GM18868 (cell line): ENCODE measurements around the gene ACTA1.
"Not testable (repeated sequence)": the region's sequence is repeated elsewhere in the genome, so short reads cannot be mapped to it uniquely, and the experiment has no call there.

Source experiments
- ATAC-seq: cut with Tn5 transposase; IDR thresholded peaks from one replicate; pipeline ENCODE4 v1.9.1; 2021; ENCODE audit warnings: mild to moderate bottlenecking, moderate library complexity; ENCODE audit not compliant: unreplicated experiment

ACTA1 gene

DNA sequence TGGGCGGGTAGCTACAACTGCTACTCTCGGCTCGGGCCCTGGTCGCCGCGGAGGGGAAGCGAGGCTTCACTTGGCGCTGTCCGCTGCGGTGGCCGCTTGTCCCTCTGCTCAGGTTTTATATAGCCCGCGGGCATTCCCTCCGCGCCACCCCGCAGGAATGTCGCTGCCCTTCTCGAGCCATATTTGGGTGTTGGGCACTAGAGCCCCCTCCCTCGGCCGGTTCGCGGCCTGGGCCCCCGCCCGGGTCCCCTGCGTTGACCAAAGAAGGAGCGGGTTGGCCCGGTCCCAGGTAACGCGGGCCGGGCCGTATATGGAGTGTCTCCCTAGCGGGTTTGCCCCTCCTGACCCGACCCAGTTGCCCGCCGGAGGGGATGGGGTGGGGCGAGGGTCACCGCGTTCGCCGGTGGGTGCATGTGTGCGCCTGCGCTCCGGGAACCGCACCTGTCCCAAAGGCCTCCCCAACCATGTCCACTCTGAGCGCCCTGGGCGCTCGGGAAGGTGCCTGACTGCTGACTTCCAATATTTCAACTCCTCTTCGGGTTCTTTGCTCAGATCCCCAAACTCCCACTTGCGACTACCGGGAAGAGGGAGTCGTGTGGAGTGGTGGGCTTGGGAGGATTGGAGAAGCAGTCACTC, at the start of gene ACTA1:
ACTA1 (minus strand) TSS at position 90 of the 636 bp plus-strand sequence. CDS start 979 bp downstream, outside the sequence.
- ATAC-seq = no peak

DNA sequence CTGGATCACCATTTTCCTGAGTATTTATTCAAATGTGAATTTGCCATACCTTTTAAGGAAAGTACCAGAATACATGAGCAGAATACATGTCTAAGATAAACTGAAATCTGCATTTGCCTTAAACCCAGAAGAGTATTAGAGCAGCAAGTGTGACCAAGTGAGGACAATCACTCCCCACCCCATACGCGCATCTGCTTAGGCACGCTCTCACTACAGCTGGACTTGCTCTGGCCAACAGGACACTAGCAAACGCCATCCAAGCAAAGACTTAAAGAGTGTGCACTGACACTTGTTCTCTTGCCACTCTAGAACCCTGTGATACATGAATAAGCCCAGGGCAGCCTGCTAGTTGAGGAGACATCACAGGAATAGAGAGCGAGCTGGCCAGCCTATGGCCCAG, 48.6 kb upstream of the ACTA1 start:
- no peak for ATAC-seq

DNA sequence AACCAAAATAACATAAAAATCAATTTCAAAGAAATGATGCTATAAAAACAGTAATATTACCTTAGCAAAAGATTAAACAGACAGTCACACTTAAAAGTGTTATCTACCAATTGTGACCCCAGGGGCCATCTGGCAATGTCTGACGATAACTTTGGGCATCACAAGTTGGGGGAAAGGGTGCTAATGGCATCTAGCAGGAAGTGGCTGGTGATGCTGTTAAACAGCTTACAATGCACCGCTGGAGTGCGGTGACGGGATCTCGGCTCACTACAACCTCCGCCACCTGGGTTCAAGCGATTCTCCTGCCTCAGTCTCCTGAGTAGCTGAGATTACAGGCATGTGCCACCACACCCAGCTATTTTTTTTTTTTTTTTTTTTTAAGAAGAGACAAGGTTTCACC, 46.6 kb upstream of the ACTA1 start:
- ATAC-seq = no peak

DNA sequence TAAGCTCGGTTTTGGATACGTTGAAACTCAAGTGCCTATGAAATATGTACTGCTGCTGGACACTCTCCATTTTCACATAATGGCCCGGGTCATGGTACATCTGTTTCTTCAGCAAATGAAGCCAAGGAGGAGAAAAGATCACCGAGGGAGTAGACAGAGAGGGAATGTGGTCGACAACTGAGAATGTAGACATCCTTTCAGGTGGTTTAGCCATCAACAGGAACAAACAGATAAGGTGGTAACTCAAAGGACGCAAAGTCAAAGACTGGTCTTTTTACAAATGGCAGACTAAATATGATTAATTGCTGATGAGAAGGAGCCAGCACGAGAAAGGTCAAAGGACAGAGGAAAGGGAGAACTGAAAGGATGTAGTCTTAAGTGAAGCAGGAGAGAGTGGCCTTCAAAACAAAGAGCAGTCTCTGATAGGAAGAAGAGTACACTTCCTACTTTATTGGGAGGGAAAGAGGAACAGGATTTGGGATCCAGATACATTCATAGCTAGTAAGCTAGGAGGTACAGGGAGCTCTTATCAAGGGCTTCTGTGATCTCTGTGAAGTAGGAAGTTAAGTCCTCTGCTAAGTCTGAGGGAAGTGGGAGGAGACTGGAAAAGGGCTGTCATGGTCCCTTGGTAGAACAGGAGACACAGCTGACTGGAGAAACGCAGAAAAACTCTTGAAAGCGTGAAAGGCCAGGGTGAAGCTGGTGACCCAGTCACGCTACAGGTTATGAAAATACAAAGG, 45.9 kb upstream of the ACTA1 start:
- ATAC-seq = peak; percentile 64

DNA sequence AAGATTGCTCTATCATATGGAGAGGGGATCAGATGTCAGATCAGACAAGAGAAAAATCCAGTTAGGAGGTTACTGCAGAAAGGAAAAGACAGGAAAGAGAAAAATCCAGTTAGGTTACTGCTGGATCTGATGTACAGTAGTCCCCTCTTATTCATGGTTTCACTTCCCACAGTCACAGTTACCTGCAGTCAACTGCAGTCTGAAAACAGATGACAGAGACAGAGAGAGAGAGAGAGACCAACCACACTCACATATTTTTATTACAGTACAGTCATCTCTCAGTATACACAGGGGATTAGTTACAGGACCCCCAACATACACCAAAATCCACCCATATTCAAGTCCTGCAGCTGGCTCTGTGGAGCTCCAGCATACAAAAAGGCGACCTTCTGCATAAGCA, 45.0 kb upstream of the ACTA1 start:
- ATAC-seq = peak; percentile 82

DNA sequence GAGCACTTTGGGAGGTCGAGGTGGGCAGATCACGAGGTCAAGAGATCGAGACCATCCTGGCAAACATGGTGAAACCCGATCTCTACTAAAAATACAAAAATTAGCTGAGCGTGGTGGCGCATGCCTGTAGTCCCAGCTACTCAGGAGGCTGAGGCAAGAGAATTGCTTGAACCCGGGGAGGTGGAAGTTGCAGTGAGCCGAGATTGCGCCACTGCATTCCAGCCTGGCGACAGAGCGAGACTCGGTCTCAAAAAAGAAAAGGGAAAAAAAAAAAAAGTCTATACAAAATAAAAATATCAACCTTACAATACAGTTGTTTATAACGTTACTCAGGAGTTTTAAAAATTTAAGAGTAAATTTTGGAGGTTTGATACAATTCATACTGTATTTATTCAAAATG, 42.0 kb upstream of the ACTA1 start:
- ATAC-seq = not testable (repeated sequence)

DNA sequence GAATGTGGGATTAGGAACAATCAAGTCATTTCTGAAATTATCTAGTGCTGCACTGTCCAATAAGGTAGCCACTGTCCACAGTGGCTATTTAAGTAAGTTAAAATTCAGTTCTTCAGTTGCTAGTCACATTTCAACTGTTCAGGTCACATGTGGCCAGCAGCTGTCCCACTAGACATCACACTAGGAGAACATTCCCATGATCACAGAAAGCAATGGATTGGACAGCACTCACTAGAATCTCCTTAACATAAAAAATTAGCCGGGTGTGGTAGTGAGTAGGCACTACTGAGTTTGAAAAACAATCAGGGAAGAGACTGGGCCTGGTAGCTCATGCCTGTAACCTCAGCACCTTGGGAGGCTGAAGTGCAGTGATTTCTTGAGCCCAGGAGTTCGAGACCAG, 40.6 kb upstream of the ACTA1 start:
- ATAC-seq = no peak

DNA sequence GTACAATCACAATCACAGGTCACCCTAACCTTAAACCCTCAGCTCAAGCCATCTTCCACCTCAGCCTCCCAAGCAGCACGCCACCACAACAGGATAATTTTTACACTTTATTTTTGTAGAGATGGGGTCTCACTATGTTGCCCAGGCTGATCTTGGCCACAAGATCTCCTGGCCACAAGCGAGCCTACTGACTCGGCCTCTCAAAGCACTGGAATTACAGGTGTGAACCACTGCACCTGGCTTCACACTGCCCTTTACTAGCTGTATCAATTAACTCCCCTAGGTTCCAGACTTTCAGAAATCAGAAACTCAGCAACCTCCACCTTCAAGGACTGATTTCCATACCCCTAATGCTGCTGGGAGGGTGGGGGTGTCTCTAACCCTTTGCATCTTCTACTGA, 37.3 kb upstream of the ACTA1 start:
- no peak for ATAC-seq

DNA sequence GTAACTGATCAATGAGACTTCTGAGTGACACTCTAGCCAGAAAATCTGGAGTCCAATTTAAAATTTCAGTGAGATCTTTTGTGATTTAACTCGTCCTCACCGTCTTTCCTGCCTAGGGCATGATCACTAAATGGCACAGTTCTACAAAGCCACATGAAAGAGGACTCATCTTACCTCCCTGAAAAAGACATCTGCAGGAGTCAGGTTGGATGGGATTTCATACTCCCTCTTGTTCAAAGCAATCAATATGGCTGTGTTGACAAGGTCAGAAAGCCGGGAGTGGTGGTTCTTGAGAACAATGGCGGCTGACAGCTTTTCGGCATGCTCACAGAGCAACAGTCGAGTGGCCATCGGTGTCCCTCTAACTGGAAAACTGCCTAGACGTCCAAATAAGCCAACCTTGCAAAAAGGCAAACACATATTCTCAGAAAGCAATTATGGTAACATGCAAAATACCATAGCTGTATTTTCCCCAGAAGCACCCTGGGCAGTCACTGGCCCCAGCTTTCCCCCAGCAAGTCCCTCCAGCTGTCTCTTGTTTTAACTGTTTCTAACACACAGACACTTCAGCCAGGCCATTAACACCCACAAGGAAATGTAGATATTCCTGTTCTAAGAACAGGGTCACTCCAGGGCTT, 36.6 kb upstream of the ACTA1 start:
- ATAC-seq = no peak

DNA sequence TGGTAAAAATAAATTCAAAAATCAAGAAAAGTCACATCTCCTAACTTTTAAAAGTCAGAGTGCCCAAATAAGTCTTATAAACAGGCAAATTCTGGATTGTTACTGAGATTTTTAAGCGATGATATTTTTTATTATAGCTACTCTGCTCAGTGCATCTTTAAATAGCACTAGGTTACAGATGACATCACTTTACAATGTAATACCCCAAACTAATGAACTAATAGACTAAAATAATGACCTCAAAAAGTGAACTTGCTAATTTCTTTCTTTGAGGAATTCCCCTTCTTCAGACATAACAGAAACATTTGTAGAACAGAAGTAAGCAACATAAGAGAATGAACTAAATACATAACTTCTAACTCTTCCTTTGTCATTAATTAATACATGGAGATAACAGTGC, 33.0 kb upstream of the ACTA1 start:
- no peak for ATAC-seq

DNA sequence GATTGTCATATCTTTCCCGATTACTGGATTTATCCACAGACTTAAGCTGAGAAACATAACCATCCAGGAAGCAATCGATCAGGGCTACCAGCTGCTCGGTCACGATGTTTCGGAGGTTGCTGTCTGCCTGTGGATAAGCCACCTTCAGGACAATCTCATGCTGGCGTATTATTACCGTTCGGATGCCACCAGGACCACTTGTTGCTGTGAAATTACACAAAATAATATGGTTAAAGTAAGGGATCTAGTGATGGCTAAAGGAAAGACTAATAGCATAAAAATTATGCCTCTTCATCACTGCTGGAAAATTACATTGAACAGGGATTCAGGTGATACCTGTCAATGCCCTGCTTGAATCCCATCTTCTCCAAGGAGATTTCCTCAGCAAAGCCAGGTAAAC, 30.8 kb upstream of the ACTA1 start:
- no peak for ATAC-seq

DNA sequence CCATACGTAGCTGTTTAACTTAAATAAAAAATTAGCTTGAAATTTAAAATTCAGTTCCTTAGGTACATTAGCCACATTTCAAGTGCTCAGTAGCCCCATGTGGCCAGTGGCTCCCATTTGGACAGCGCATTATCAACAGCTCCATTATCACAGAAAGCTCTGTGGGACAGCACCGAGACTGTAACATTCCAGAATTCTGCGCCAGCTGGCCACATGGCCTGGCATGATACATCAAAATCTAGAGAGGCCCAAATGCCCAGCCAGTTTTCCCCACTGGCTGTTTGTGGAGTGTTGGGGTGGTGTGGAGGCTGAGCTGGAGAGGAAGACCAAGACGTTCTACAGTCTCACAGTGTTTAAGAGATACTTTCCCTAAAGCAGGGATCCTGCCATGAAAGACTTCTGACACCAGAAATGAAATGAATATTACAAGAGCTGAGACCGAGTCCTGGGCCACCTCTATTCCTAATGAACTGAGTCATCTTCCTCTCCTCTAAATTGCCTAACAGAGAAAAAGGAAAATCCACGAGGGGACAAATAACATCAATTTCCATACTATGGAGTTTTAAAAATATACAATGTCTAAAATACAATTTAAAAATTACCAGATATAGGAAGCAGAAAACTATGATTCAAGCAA, 27.3 kb upstream of the ACTA1 start:
- no peak for ATAC-seq

DNA sequence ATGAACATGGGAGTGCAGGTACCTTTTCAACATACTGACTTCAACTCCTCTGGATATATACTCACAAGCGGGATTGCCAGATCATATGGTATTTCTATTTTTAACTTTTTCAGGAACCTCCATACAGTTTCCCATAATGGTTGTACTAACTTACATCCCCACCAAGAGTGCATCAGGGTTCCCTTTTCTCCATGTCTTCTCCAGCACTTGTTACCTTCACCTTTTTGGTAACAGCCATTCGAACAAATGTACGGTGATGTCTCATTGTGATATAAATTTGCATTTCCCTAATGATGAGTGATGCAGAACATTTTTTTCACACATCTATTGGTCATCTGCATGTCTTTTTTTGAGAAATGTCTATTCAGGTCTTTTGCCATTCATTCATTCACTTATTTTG, 25.9 kb upstream of the ACTA1 start:
- no peak for ATAC-seq

DNA sequence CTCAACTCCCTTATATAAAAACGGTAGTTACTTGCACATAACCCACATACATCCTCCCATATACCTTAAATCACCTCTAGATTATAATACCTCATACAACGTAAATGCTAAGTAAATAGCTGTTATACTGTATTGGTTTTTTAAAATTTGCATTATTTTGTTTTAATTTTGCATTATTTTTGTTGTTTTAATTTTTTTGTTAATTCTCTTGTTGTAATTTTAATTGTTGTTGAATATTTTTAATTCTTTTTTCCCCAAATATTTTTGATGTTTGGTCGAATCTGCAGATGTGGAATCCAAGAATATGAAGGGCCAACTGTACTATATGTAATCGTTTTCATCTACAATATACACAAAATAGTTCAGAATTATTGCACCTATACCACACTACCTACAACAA, 23.5 kb upstream of the ACTA1 start:
- no peak for ATAC-seq

DNA sequence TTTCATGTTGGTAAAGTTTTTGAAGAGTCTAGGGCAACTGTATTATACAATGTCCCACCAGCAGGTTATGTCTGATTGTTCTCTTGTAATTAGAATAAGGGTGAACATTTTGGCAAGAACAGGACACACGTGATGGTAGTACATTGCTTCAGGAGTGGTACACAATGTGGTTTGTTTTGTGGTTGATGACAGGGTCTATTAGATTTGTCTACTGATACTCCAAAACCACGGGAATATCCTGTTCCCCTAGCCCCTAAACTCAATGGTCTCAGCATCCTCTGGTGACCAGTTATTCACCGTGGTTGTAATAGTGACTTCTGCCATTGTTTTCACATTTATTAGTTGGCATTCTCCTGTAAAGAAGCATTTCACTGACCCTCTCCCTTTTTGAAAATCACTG, 22.1 kb upstream of the ACTA1 start:
- ATAC-seq = no peak

DNA sequence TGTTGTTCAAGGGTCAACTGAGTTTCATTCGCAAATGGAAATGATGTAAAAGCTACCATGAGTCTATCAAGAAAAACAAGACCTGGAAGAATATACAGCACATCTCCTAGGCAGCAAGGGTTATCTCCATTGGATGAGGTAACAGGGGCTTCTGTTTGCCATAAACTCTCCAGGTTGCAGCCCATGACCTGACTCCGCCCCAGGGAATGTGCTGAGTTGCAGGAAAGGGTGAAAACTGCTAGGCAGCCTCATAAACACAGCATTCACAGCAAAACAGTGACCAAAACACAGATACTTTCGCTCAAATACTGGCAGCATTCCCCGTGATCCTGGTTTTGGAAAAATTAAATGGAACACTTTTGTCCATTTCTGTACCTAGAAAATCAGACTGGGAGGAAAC, 20.2 kb upstream of the ACTA1 start:
- no peak for ATAC-seq

DNA sequence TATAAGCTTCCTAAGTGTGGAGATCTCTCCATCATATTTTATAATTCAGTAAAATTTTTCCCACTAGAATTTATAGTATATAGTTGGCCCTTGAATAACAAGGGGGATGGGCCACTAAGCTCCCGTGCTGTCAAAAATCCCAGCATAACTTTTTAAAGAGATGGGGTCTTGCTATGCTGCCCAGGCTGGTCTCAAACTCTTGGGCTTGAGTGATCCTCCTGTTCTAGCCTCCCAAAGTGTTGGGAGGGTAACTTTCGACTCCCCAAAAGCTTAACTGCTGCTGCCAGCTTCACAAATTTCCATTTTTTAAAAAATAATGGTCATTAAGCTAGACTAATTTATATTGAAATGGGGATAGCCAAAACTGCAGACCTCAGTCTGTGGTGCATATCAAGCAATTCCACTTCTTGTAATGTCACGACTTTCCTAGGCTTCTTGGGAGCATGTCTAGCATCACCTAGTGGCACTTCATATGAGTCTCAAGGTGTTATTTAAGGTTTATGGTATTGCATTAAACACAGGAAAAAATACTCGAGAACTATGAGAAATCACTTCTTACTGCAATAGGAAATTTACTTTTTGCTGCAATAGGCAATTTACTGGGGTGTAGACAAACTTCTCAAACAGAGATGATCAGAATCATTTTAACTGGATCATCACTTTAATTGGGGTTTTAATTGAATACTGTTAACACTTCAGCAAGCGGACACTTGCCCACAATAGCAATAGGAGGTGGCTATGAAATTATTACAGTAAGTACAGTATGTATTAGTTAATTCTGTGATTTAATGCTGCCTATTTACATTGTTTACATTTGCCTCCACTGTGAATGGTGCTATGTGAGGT, 19.3 kb upstream of the ACTA1 start:
- ATAC-seq = no peak

DNA sequence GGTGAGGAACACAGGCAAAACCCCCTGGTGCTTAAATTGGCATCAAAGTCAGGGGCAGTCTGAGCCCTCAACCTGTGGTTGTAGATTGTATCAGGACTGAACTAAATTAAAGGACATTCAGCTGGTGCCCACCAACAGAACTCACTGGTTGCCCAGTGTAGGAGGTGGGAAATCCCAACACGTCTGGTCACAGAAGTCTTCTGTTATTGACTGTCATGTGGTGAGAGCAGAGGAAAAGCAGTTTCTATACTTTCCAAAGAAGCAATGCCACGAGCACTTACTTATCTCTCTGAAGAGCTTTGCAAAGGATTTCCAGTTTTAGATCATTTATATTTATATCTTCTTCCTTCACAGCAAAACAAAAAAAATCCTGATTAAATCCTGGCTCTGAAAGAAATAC, 15.0 kb upstream of the ACTA1 start:
- no peak for ATAC-seq

DNA sequence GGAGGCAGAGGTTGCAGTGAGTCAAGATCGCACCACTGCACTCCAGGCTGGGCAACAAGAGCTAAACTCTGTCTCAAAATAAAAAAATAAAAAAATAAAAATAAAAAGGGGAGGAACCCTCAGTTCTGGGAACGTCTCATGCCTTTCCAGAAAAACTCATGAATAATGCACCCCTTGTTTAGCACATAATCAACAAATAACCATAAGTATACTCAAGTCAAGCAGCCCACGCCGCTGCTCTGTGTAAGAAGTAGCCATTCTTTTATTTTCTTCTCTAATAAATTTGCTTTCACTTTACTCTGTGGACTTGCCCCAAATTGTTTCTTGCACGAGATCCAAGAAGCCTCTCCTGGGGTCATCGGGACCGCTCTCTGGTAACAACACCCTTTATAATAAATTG, 14.5 kb upstream of the ACTA1 start:
- no peak for ATAC-seq

DNA sequence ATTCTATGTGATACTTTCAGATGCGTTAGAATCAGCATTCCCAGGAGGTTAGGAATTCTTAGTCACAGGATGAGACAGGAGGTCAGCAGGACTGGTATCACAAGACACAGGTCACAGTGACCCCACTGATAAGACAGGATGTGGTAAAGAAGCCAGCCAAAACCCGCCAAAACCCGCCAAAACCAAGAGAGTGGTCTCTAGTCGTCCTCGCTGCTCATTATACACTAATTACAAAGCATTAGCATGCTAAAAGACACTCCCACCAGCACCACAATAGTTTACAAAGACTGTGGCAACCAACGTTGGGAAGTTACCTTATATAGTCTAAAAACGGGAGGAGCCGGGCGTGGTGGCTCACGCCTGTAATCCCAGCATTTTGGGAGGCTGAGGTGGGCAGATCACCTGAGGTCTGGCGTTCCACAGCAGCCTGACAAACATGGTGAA, 13.9 kb upstream of the ACTA1 start:
- ATAC-seq = no peak

DNA sequence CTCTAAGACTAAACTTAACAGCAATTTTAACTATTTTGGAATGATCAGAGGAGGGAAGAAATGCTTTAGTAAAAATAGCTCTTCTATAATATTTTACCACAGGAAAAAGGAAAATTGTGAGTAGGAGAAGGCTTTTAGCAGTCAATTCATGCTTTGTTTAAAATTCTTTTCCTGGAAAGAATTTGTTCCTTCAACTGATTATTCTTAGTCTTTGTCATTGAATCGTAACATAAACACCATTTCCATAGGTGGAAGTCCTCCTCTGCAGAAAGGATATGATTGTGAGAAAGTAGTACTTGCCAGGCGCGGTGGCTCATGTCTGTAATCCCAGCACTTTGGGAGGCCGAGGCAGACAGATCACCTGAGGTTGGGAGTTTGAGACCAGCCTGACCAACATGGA, 11.9 kb upstream of the ACTA1 start:
- ATAC-seq = no peak
